Testis (tissue), 3 donors: ENCODE data around the gene FALEC. TPM values are rescaled to one million over a fixed set of nuclear protein-coding genes. Genes with fewer than 3 reads are reported as not detected.
"Not testable (repeated sequence)": the region's sequence is repeated elsewhere in the genome, so short reads cannot be mapped to it uniquely, and the experiment has no call there.

Experiments used
- DNase-seq: peaks from one replicate; pipeline ENCODE4 v3.0.0-alpha.2; 2019
- H3K27ac ChIP-seq, 2 donors: fragments of 200-600 bp; sonication (generic); one replicate each; pipeline ENCODE4 v1.5.1; 2019
- H3K27me3 ChIP-seq: fragments of 200-600 bp; sonication (generic); one replicate; pipeline ENCODE4 v1.5.1; 2019
- H3K36me3 ChIP-seq: fragments of 200-600 bp; sonication (generic); one replicate; pipeline ENCODE4 v1.5.1; 2017; ENCODE audit warnings: low read depth; ENCODE audit errors: missing control alignments
- H3K4me1 ChIP-seq: fragments of 200-600 bp; sonication (generic); one replicate; pipeline ENCODE4 v1.5.1; 2019
- H3K4me3 ChIP-seq, 2 donors: fragments of 200-600 bp; sonication (generic); one replicate each; pipeline ENCODE4 v1.5.1; 2017 to 2019
- H3K9me3 ChIP-seq: fragments of 200-600 bp; sonication (generic); one replicate; pipeline ENCODE4 v1.5.1; 2017
- POLR2A ChIP-seq: fragments of 450-650 bp; IDR thresholded peaks from one replicate; pipeline ENCODE4 v1.6.1; 2017; ENCODE audit warnings: antibody characterized with exemption, mild to moderate bottlenecking, moderate library complexity
- WGBS, 2 donors: methylation state at CpG; one replicate each; pipeline ENCODE4 v1.1.5; 2018; 5-methylcytosine and 5-hydroxymethylcytosine counted together
- intact Hi-C: fragments of 100-400 bp; cut with DNase I; formaldehyde crosslinking; loops from one replicate; pipeline ENCODE4 v1.15.1; 2023; ENCODE audit warnings: low total_unique reads
- polyA plus RNA-seq: library from polyadenylated mRNA; stranded (reverse); fragments of 350-450 nt; fragmentation: Illumina TruSeq; extraction: RNeasy Lipid Tissue Mini Kit (QIAGEN cat#74804); gene quantifications from one replicate; pipeline ENCODE4 v1.2.3, GENCODE V29; 2014; ENCODE audit warnings: low read depth, low replicate concordance; ENCODE audit not compliant: insufficient read depth
- total RNA-seq, 2 donors: library from RNA; depleted of rRNA; stranded (reverse); fragments of >200 nt; gene quantifications; one replicate each; pipeline ENCODE4 v1.2.3, GENCODE V29; 2016
- TF ChIP-seq, protein P1 (sequence below), 3 experiments: fragments of 450-650 bp in 2 of 3; fragments of 200-600 bp in 1 of 3; sonication (generic) in 1 of 3; IDR thresholded peaks; one replicate each; pipeline ENCODE4 v1.5.1; 2016 to 2019; ENCODE audit warnings: antibody characterized with exemption in 3 of 3, mild to moderate bottlenecking in 2 of 3, moderate library complexity in 1 of 3

The FALEC gene
- total and polyA plus RNA-seq, 3 donors from 2014 or later = 1.3 TPM; not detected in 2

DNA sequence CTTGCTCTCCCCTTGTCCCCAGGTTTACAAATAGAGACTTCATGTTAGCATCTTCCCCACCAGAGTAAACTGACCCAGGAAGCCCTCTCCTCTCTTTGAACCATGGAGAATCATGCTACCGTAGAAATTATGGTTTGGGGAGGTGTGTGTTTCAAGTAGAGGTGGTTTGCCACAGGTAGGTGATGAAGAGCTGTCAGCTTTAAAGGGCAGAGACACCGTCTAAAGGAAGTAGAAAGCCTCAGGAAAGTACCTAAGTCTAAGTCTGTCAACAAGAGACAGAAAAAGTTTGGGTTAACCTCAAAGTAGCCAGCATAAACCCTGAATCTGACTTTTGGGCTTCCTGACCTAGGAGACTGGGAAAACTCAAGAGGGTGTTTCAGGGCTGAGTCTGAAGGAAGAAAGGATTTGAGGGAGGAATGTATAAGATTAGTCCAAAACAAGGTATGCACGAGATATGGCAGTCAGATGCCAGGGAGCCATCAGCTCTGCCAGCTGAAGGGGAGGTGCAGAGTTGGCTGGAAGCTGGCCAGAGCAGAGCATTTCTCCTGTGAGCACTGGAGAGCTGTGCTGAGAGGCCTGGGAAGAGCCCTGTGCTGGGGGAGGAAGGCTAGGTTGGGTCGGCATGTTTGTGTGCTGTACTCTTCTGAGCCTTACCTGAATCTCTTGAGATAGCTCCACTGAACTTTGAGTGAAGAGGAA lies 47.9 kb downstream of the FALEC start:
- intact Hi-C loops = loop anchor here (5.0 kb wide), 1 partner anchor 59 kb away; no protein-coding TSS in a partner anchor

DNA sequence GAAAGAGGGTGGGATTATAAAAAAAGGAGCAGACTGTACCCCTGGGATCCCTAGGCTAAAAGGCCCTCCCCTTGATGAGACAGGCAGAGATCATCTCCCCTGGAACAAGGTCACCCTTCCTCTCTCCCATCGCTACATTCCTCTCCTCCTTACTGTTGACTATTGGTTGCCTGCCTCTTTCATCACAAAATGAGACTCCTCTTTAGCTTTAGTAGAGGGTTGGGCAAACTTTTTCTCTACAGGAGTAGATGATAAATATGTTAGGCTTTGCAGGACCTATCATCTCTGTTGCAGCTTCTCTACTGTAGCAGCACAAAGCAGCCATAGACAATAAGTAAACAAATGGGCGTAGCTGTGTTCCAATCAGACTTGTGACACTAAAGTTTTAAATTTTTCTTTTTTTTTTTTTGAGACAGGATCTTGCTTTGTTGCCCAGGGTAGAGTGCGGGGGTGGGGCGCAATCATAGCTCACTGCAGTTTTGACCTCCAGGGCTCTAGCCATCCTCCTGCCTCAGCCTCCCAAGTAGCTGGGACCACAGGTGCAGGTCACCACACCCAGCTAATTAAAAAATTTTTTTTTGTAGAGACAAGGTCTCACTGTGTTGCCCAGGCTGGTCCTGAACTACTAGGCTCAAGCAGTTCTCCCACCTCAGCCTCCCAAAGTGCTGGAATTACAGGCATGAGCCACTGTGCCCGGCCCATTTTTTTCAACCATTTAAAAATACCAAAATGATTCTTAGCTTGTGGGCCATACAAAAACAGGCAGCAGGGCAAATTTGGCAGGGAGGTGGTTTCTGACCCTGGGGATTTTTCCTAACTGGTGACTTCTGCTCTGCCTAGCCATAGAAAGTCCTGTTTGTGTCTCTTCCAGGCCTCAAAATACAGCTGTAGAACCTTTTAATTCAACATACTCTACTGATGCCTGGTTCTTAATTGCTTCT lies 48.8 kb downstream of the FALEC start:
- Histone ChIP-seq H3K36me3 (no peaks in the 10 kb centered on the region), H3K4me1 (peaks cover 88% of the 10 kb centered on the region), H3K9me3 (no peaks in the 10 kb centered on the region), H3K4me3 (no peak overlapping the region), H3K27me3 (no peaks in the 10 kb centered on the region), H3K27ac (peak overlapping the region; percentile 97 to 99)
- intact Hi-C loops = loop anchor here (5.0 kb wide), 1 partner anchor 58 kb away; no protein-coding TSS in a partner anchor
- 60 to 71% methylated on average over 5 of the region's 5 CpGs for WGBS, 2 donors
- no peak for DNase-seq
- TF ChIP-seq POLR2A = no peak
- TF ChIP-seq, protein P1, sequence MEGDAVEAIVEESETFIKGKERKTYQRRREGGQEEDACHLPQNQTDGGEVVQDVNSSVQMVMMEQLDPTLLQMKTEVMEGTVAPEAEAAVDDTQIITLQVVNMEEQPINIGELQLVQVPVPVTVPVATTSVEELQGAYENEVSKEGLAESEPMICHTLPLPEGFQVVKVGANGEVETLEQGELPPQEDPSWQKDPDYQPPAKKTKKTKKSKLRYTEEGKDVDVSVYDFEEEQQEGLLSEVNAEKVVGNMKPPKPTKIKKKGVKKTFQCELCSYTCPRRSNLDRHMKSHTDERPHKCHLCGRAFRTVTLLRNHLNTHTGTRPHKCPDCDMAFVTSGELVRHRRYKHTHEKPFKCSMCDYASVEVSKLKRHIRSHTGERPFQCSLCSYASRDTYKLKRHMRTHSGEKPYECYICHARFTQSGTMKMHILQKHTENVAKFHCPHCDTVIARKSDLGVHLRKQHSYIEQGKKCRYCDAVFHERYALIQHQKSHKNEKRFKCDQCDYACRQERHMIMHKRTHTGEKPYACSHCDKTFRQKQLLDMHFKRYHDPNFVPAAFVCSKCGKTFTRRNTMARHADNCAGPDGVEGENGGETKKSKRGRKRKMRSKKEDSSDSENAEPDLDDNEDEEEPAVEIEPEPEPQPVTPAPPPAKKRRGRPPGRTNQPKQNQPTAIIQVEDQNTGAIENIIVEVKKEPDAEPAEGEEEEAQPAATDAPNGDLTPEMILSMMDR (IDR thresholded peaks at IDR 0.05) = no peak

More for the DNA sequence above, 47.9 kb downstream of the FALEC start:
- Histone ChIP-seq H3K27me3 (no peaks in the 10 kb centered on the region), H3K36me3 (no peaks in the 10 kb centered on the region), H3K4me1 (peaks cover 86% of the 10 kb centered on the region), H3K4me3 (no peak overlapping the region), H3K27ac (peak overlapping the region; percentile 97 to 99), H3K9me3 (no peaks in the 10 kb centered on the region)
- TF ChIP-seq POLR2A = no peak
- TF ChIP-seq, protein P1 (IDR thresholded peaks at IDR 0.05) = no peak
- DNase-seq = peak; percentile 84
- 46 to 51% methylated on average over 4 of the region's 4 CpGs for WGBS, 2 donors

DNA sequence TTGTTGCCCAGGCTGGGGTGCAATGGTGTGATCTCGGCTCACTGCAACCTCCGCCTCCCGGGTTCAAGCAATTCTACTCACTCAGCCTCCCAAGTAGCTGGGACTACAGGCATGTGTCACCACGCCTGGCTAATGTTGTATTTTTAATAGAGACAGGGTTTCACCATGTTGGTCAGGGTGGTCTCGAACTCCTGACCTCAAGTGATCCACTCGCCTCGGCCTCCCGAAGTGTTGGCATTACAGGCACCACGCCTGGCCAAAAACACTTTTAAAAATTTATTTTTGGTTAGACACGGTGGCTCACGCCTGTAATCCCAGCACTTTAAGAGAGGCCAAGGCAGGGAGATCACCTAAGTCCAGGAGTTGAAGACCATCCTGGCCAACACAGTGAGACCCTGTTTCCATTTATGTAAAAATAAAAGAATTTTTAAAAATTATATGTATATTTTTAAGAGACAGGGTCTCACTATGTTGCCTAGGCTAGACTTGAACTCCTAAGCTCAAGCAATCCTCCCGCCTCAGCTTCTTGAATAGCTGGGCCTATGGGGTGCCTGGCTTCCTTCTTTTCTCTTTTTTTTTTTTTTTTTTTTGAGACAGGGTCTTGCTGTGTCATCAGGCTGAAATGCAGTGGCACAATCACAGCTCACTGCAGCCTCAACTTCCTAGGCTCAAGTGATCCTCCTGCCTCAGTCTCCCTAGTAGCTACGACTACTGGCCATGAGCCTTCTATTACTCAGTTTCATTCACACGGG lies 49.9 kb downstream of the FALEC start:
- DNase-seq, H3K9me3 ChIP-seq, H3K36me3 ChIP-seq, H3K4me3 ChIP-seq, intact Hi-C loops, H3K27me3 ChIP-seq: not testable (repeated sequence)
- 81 to 87% methylated on average over 14 of the region's 14 CpGs for WGBS, 2 donors
- peak overlapping the region; percentile 97 to 99 for H3K27ac ChIP-seq
- peaks cover 84% of the 10 kb centered on the region for H3K4me1 ChIP-seq

DNA sequence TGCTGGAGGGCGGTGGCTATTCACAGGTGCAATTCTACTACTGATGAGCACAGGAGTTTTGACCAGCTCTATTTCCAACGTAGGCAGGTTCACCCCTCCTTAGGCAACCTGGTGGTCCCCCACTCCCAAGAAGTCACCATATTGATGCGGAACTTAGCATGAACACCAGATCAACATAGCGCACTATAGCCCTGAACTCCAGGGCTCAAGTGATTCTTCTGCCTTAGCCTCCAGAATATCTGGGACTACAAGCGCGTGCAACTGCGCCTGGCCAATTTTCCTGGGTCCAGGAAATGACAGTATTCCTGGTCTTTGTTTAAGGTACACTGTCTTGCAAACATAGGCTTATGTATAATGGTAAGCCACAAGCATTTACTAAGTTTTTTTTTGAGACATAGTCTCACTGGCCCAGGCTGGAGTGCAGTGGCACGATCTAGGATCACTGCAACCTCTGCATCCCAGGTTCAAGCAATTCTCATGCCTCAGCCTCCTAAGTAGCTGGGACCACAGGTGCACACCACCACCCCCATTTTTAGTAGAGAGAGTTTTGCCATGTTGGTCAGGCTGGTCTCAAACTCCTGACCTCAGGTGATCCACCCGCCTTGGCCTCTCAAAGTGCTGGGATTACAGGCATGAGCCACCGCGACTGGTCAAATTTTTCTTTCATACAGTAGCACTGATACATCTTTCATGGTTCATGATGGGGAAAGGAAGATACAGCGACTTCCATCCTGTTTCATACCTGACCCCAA lies 51.2 kb downstream of the FALEC start:
- Histone ChIP-seq H3K27ac (peak overlapping the region; percentile 97 to 99), H3K4me1 (peaks cover 80% of the 10 kb centered on the region), H3K9me3 (no peaks in the 10 kb centered on the region), H3K27me3 (no peaks in the 10 kb centered on the region), H3K36me3 (no peaks in the 10 kb centered on the region), H3K4me3 (no peak overlapping the region)
- no peak for DNase-seq
- intact Hi-C loops = no loop called here
- 82 to 87% methylated on average over 12 of the region's 12 CpGs for WGBS, 2 donors
- TF ChIP-seq, protein P1 (IDR thresholded peaks at IDR 0.05) = no peak
- no peak for TF ChIP-seq POLR2A
